Large intestine (tissue), 3 donors: ENCODE measurements around the gene MEG3. TPM values are rescaled to one million over a fixed set of nuclear protein-coding genes. Genes with fewer than 3 reads are reported as not detected.

Experiments used
- DNase-seq, 2 donors: peaks; one replicate each; pipeline versions ENCODE4 v3.0.0 to v3.0.0-alpha.2; 2013
- H3K27ac ChIP-seq: one replicate; pipeline ENCODE4 v1.5.1; 2013; ENCODE audit warnings: low read length
- H3K27me3 ChIP-seq: 2 replicates; pipeline ENCODE4 v1.6.1; 2013; ENCODE audit warnings: low read length; ENCODE audit not compliant: control insufficient read depth, insufficient read depth
- H3K36me3 ChIP-seq: 2 replicates; pipeline ENCODE4 v1.6.1; 2013; ENCODE audit warnings: low read length; ENCODE audit not compliant: control insufficient read depth, insufficient read depth
- H3K4me1 ChIP-seq: one replicate; pipeline ENCODE4 v1.6.1; 2013; ENCODE audit warnings: low read length; ENCODE audit not compliant: control insufficient read depth, insufficient read depth
- H3K4me3 ChIP-seq: one replicate; pipeline ENCODE4 v1.5.1; 2013; ENCODE audit warnings: low read length
- H3K9me3 ChIP-seq: one replicate; pipeline ENCODE4 v1.6.1; 2013; ENCODE audit warnings: mild to moderate bottlenecking, low read depth, low read length, moderate library complexity; ENCODE audit not compliant: control insufficient read depth
- WGBS: methylation state at CpG from one replicate; pipeline ENCODE4 v1.1.5; 2013; ENCODE audit warnings: low lambda C conversion rate; ENCODE audit not compliant: insufficient coverage; 5-methylcytosine and 5-hydroxymethylcytosine counted together
- polyA plus RNA-seq: library from polyadenylated mRNA; unstranded; fragments of 120-200 nt; gene quantifications from one replicate; pipeline ENCODE4 v1.2.1, GENCODE V29; 2013

MEG3 gene
- polyA plus RNA-seq, 1 donor: 248 TPM

- Histone ChIP-seq H3K4me1 (no peaks in the 10 kb centered on the region), H3K9me3 (peaks cover 5% of the 10 kb centered on the region), H3K36me3 (peaks cover 2% of the 10 kb centered on the region), H3K4me3 (no peak overlapping the region), H3K27me3 (no peaks in the 10 kb centered on the region), H3K27ac (no peak overlapping the region)
- no peak for DNase-seq
- no CpG with 5 or more reads among the region's 22 CpGs for WGBS
These were observed 40.0 kb downstream of the MEG3 start for GRCh38 chr14:100865682-100866591.

GRCh38 chr14:100866666-100867630, 41.0 kb downstream of the MEG3 start:
- no CpG with 5 or more reads among the region's 18 CpGs for WGBS
- no peak for DNase-seq
- no peaks in the 10 kb centered on the region for H3K27me3 ChIP-seq
- H3K4me1 ChIP-seq: no peaks in the 10 kb centered on the region
- no peak overlapping the region for H3K27ac ChIP-seq
- peaks cover 4% of the 10 kb centered on the region for H3K9me3 ChIP-seq
- H3K4me3 ChIP-seq: no peak overlapping the region
- peaks cover 2% of the 10 kb centered on the region for H3K36me3 ChIP-seq

GRCh38 chr14:100867631-100868315, 41.9 kb downstream of the MEG3 start:
- H3K27ac ChIP-seq: no peak overlapping the region
- no peaks in the 10 kb centered on the region for H3K27me3 ChIP-seq
- H3K36me3 ChIP-seq: no peaks in the 10 kb centered on the region
- H3K4me3 ChIP-seq: no peak overlapping the region
- no peaks in the 10 kb centered on the region for H3K4me1 ChIP-seq
- no peak for DNase-seq
- WGBS: no CpG with 5 or more reads among the region's 13 CpGs
- H3K9me3 ChIP-seq: no peaks in the 10 kb centered on the region

DNA sequence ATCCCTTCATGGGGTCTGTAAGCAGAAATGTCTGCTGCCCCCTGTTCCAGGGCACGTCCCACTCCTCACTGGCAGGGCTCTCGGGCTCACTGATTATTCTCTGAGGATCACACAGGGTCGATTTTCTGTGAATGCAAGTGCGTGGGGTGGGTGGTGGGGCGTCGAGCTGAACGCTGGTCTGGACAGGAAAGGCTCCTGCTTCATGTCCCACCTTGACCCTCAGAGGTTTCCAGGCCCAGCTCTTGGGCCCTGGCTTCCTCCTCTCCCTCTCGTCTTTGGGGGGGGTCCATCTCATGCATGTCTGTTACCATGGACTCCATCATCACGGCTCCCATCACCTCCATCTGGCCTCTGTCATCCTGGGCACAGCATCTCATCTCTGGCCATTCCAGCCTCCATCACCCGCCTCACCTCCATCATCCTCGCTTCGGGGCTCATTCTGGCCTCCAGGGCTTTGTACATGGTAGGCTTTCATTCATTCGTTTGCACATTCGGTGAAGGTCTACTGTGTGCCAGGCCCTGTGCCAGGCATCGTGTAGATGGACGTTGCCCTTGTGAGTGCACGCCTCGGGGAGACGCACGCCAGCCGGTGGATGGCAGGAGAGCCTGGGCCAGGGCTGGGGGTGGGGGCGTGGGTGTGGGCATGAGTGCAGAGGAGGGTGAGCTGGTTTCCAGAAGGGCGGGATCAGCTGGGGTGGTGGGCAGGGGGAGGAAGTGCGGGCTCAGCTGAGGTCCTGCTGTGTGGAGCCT, 42.9 kb downstream of the MEG3 start:
- WGBS: no CpG with 5 or more reads among the region's 24 CpGs
- no peaks in the 10 kb centered on the region for H3K9me3 ChIP-seq
- H3K4me1 ChIP-seq: no peaks in the 10 kb centered on the region
- no peaks in the 10 kb centered on the region for H3K36me3 ChIP-seq
- H3K27ac ChIP-seq: no peak overlapping the region
- DNase-seq: no peak
- H3K27me3 ChIP-seq: no peaks in the 10 kb centered on the region
- no peak overlapping the region for H3K4me3 ChIP-seq

DNA sequence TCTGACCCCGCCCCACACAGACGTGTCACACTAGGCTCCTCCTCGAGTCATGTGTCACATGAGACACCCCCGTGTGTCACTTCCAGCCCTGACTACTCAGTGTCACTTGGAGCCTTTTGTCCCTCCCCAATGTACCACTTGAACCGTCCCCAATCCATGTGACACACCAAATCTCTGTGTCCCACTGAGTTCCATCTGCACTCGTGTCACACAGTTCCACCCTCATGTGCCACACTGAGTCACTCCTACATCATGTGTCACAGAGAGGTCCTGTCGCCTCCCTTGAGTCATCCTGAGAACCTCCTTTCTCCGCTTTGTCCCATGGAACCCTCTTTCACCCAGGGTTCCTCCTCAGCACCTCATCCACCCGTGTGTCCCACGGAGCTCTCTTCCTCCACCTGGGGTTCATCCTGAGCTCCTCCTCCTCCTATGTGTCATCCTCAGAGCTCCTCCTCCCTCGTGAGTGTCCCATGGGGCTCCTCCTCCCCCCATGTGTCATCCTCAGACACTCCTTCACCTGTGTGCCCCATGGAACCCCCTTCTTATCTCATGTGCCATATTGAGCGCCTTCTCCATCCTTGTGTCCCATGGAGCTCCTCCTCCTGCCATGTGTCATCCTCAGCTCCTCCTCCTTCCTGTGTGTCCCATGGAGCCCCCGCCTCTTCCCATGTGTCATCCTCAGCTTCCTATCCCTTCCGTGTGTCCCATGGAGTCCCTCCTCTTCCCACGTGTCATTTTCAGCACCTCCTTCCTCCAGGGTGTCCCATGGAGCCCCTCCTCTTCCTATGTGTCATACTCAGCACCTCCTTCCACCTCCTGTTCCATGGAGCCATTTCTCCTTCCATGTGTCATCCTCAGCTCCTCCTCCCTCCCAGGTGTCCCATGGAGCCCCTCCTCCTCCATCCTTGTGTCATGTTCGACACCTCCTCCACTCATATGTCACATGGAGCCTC, 45.6 kb downstream of the MEG3 start:
- Histone ChIP-seq H3K4me3 (no peak overlapping the region), H3K9me3 (no peaks in the 10 kb centered on the region), H3K36me3 (no peaks in the 10 kb centered on the region), H3K4me1 (no peaks in the 10 kb centered on the region), H3K27ac (no peak overlapping the region), H3K27me3 (no peaks in the 10 kb centered on the region)
- no peak for DNase-seq
- WGBS: 89% methylated on average over 5 of the region's 16 CpGs

GRCh38 chr14:100872259-100873095, 46.6 kb downstream of the MEG3 start:
- no peak for DNase-seq
- H3K9me3 ChIP-seq: no peaks in the 10 kb centered on the region
- H3K27me3 ChIP-seq: no peaks in the 10 kb centered on the region
- no peak overlapping the region for H3K4me3 ChIP-seq
- no peaks in the 10 kb centered on the region for H3K4me1 ChIP-seq
- H3K27ac ChIP-seq: no peak overlapping the region
- H3K36me3 ChIP-seq: no peaks in the 10 kb centered on the region
- WGBS: 60% methylated on average over 2 of the region's 15 CpGs

GRCh38 chr14:100873096-100873482, 47.2 kb downstream of the MEG3 start:
- Histone ChIP-seq H3K27me3 (no peaks in the 10 kb centered on the region), H3K9me3 (no peaks in the 10 kb centered on the region), H3K36me3 (no peaks in the 10 kb centered on the region), H3K4me1 (no peaks in the 10 kb centered on the region), H3K4me3 (no peak overlapping the region), H3K27ac (no peak overlapping the region)
- WGBS: 17% methylated on average over 1 of the region's 3 CpGs
- DNase-seq: no peak

- Histone ChIP-seq H3K4me3 (no peak overlapping the region), H3K9me3 (no peaks in the 10 kb centered on the region), H3K36me3 (no peaks in the 10 kb centered on the region), H3K4me1 (no peaks in the 10 kb centered on the region), H3K27ac (no peak overlapping the region), H3K27me3 (no peaks in the 10 kb centered on the region)
- no CpG with 5 or more reads among the region's 4 CpGs for WGBS
- DNase-seq: no peak
These were observed 48.1 kb downstream of the MEG3 start for GRCh38 chr14:100874051-100874410.
